ENCODE results near the gene IGSF21.

The IGSF21 gene

DNA sequence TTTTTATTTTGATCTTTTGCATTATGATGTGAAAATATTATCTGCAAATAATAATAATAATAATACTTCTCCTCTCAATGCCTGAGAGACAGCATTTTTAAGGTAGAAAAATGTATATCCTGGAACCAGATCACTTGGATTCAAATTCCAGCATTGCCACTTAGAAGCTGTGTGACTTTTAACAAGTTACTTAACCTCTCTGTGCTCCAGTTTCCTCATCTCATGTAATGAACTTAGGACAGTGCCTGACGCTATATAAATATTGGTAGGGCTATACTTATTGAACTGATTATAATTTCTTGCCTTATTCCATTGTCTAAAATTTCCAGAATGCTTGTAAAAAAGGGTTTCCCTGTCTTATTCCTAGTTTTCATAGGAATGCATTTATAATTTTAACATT, 137.2 kb downstream of the IGSF21 start:
- no peak for DNase-seq (ENCODE audit: low read depth, low spot score)
- no peak overlapping the region for H3K27ac ChIP-seq

DNA sequence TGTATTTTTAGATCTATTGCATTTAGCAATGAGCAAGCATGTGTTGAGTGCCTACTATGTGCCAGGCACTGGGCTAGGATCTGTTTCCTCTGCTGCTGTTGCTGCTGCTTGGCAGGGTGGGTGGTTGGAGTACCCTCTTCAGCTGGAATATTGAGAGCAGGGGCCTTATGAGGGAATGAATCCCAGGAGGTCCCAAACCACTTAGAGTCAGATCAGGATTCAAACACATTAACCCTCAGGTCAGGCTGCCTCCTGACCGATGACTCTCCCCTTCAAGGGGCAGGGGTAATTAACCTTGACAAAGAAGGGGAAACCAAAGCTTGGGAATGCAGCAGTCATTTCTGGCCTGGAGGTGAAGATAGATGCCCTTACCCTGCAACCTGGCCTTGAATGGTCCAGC, 138.0 kb downstream of the IGSF21 start:
- H3K27ac ChIP-seq = no peak overlapping the region
- DNase-seq (ENCODE audit: low read depth, low spot score) = no peak

DNA sequence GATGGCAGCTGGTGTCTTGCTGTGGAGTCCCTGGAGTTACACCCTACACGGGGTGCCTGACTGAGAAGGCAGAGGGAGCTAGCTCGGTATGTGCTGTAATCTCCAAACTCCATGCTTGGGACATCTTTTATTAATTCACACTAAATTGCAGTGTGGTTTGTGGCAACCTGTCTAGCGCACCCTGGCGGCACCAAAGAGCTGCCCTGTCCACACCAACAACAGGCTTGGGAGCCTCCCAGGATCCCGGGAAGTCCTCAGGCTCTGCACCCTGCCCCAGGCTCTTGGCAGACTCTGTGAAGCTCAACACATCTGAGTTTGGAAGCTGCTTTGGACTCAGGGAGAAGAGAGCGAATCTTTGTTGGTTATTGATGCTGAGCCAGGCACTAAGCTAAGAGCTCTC, 138.9 kb downstream of the IGSF21 start:
- DNase-seq (ENCODE audit: low read depth, low spot score) = no peak
- no peak overlapping the region for H3K27ac ChIP-seq

DNA sequence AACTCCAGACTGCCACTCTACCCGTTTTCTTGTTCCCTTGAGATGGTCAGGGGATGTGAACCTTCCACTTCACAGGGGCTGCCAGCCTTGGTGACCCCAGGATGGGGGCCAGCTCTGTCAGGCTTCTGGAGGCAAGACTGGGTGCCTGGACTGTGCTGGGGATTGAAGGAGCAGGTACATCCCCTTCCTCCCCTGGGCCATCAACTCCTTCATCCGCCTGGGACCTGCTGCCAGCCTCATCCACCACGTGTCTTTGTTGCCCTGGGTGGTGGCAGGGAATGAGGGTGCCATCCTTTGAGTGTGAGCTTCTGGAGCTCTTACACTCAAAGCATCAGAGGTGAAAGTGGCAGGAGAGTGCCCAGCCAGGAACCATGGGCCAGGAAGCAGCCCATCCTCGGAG, 139.6 kb downstream of the IGSF21 start:
- no peak overlapping the region for H3K27ac ChIP-seq
- DNase-seq (ENCODE audit: low read depth, low spot score) = no peak

DNA sequence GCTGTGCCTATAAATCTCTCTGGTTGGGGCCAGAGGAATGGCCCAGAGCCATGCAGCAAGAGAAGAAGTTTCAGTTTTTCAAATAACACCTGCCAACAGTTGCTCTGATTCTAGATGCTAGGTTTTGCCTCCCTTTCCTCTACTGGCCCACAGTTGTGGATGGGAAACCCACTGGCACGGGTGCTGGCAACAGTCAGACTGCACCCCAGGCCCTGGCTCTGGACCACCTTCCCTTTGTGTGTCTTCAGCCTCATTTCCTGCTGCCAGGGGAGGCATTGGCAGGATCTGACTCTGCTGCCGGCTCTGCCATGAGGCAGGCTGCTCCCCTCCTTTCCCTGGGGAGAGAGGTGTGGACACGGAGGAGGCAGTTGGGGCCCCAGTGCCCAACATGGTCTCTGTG, 142.0 kb downstream of the IGSF21 start:
- no peak overlapping the region for H3K27ac ChIP-seq
- no peak for DNase-seq (ENCODE audit: low read depth, low spot score)

DNA sequence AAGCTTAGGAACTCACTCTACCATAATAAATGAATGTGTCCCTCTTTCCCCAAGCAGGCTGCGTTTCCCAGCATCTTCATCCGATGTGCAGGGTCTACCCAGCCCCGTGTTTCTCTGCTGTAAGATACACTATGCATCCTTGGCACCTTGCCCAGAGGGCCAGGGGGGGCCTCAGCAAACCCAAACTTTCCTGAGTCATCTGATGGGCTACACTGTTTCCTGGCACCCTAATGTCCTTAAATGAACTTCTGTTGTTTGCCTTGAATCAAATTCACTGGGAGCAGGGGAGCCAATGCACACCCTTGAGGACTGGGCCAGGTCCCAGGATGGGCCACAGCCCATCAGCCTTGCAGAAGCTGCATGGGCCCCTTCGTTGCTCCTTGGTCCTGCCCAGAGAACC, 145.5 kb downstream of the IGSF21 start:
- no peak for DNase-seq (ENCODE audit: low read depth, low spot score)
- no peak overlapping the region for H3K27ac ChIP-seq

DNA sequence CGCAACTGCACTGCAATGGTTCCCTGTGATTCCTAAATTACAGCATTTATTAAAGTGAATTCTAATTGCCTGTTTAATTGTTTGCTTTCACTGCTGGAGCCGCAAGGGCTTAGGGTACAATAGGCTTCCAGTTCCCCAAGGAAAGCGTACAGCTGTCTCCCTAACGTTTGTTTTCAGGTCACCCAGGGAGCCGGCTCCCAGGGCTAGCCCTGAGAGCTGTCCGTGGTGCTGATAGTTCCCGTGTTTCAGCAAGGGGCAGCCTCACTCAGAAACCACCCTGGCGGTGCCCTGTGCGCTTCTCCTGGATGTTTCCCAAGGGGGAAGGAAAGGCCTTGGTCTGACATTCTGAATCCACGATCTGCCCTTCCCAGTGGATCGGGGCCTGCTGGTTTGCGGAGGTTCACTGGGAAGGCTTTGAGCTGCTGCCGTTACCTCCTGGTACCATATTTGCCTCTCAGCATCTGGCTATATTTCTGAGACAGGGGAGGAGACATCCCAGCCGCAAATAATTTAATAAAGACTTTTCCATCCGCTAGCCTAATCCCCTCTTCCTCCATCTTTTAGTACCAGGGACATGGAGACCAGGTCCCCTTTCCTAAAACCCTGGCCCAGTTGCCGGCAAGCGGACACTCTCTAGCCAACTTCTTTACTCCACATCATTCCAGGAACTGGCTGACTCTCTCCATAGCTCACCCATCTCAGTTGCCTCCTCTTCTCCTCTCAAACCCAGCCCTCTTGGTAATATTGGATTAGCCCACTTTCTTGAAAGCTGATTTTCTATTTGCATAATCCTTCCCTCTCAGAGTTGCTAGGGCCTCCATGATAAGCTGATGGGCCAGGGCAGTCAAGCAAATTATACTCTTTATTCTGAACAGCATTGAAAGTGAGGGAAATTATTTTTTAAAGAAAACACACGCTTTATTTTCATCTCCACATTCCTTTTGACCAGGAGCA, 149.0 kb downstream of the IGSF21 start:
- no peak for DNase-seq (ENCODE audit: low read depth, low spot score)
- H3K27ac ChIP-seq = no peak overlapping the region

DNA sequence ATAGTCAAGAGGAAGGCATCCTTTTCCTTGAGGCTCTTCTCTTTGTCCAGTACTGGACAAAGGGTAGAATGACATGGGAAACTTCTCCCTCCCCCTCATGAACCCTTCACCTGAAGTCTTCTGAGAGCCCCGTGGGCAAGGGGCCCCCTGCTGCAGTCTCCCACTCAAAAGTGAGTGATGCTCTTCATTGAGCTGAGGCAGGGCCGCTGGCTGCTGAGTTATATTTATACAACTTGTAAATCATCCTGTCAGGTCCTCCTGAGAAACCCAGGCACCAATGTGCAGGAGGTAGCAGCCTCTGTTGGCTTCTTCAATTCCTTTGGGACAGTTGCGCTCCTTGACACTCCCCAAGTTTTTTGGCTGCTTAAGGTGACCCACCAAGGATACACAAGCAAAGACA, 150.2 kb downstream of the IGSF21 start:
- DNase-seq (ENCODE audit: low read depth, low spot score) = no peak
- no peak overlapping the region for H3K27ac ChIP-seq

DNA sequence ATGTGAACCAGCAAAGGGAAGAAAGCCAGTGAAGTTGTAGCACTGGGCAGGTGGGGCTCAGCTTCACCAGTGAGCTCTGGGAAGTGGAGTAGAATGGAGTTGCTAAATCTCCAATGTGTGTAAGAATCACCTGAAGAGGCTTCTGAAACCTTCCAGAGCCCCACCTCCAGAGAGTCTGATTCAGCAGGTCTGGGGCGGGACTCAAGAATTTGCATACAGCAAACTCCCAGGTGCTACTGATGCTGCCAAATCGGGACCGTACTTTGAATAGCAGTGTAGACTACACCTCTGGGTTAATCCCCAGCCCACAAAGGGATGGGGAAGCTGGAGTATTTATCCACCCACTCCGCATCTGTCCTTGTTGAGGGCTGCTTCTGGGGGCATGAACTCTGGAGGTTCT, 154.3 kb downstream of the IGSF21 start:
- H3K27ac ChIP-seq = no peak overlapping the region
- no peak for DNase-seq (ENCODE audit: low read depth, low spot score)

DNA sequence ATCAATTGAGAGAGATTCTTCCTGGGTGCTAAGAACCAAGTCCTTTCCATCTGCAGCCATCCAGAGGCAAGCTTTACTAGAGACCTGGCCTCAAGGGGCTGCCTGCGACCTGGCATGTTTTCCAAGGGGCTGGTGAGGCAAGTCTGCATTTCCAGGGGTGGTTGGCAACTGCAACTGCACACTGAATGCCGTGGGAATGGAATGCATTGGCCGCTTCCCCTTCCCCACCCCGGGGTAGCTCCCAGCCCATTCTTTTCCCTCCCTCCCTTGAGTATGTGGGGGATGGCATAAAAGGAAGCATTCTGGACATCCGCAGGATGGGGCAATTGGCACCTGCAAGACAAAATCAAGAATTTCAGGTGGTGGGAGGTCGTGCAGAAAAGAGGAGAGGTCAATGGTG, 155.1 kb downstream of the IGSF21 start:
- no peak overlapping the region for H3K27ac ChIP-seq

DNA sequence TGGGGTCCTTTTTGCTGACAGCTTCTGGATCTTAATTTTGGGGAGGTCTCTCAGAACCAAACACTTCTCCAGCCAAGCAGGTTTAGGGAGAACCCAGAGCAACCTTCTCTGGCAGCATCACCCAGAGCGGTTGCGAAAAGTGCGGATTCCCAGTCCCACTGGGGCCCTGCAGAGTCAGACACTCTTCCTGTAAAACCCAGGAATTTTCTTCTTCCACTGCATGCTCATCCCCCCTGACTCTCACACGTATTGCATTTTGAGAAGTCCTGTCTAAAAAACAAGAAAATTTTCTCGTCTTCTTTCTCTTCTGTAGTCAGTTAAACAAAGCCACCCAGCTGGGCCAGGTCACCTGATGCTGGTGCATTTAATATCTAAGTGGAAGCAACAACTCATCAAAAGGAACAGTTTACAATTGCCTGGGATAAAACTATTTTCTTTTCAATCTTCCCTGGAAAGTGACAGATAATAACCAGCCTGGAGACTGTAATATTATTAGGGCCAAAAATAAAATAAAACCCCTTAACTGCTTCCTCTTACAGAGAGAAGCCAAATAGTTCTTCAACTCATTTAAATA, 156.0 kb downstream of the IGSF21 start:
- no peak overlapping the region for H3K27ac ChIP-seq
- DNase-seq (ENCODE audit: low read depth, low spot score) = no peak

More for the DNA sequence above, 155.1 kb downstream of the IGSF21 start:
- DNase-seq (ENCODE audit: low read depth, low spot score) = no peak

DNA sequence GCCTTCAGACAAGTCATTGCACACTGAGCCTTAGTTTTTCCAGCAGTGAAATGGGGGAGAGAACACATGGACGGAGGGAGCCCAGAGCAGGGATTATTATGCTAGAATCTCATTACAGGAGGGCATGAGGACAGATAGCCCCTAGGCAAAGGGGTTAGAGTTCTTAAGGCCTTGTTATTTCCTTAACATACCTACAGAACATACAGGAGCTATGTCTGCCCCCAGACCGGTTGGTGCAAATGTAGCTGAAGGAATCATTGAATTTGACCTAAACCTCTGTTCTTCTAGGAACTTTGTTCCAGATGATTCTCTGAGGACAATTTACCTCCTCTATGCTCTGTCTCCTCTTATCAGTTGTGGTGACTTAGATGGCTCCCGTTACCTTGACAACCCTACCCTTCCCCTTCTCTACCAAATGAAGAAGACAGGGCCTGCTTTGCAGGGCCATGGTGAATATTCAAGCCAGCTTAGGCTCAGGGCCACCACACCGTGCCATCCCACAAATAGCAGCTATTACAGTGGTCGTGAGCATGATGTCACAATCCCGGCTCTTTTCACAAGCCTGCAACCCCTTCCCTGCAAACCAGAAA, 156.9 kb downstream of the IGSF21 start:
- DNase-seq (ENCODE audit: low read depth, low spot score) = no peak
- no peak overlapping the region for H3K27ac ChIP-seq

DNA sequence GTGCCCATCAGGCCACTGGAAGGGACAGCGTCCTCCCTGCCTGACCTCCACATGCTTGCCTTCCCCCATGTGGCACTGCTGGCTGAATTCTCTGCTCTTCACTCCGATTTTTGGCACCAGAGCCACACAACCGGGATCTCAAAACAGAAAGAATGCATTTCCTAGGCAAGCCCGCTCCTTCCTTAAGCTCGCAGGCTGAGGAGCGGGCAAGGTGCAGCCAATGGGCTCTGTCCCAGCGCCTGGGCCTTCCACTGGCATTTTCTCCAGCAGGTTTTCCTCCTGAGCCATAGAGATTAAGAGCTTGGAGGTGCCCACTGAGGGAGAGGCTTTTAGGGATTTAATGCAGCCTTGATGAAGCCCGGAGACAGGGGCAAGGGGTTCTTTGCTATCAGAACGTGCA, 158.0 kb downstream of the IGSF21 start:
- DNase-seq (ENCODE audit: low read depth, low spot score) = no peak
- H3K27ac ChIP-seq = no peak overlapping the region

DNA sequence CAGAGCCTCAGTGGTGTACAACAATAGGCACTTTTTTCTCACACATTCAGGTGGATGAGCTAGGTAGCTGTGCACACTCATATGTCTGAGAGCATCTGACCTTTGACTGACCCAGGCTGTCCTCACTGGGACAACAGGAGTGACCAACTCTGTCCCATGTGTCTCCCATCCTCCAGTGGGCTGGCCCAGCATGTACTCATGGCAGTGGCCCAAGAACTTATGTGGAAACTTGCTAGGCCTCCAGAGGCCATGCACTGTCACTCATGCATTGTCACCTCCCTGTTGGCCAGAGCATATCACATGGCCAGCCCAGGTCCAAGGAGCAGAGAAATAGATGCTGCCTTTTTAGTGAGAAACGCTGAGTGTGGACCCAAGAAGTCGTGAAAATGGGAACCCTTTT, 158.8 kb downstream of the IGSF21 start:
- no peak overlapping the region for H3K27ac ChIP-seq
- no peak for DNase-seq (ENCODE audit: low read depth, low spot score)

DNA sequence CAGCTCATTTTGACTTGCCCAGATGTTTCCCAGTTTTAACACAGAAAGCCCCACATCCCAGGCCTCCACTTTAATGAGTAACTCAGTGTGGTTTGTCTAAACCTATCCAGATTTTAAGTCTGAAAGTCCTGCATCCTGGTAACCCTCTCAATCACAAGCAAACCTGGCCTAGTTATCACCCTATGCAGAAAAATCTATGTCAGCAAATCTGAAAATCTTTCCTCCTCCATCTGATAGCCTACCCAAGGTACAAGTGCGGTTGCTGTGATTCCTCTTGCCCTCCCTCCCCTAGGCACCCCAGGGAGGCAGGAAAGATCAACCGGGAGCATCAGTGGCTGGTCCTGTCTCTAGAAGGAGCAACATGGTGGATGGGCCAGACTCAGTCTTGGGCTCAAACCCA, 163.7 kb downstream of the IGSF21 start:
- DNase-seq (ENCODE audit: low read depth, low spot score) = no peak
- H3K27ac ChIP-seq = no peak overlapping the region

DNA sequence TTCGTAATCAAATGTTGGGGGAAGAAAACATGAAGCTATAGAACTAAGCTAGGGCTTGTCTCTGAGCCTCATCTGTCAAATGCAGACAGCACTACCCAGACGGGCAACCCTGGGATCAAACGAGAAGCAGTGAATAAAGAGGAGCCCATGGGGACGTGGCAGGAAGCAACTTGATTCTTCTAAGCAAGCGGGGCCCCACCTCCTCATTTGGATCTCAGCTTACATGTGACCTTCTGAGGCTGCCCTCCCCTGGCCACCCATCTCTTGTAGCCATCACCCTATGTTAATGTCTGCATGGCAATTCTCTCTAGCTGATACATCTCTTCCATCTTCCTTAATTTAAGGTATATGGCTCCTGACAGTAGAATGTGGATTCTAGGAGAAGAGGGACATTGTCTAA, 171.3 kb downstream of the IGSF21 start:
- DNase-seq (ENCODE audit: low read depth, low spot score) = no peak
- H3K27ac ChIP-seq = no peak overlapping the region

DNA sequence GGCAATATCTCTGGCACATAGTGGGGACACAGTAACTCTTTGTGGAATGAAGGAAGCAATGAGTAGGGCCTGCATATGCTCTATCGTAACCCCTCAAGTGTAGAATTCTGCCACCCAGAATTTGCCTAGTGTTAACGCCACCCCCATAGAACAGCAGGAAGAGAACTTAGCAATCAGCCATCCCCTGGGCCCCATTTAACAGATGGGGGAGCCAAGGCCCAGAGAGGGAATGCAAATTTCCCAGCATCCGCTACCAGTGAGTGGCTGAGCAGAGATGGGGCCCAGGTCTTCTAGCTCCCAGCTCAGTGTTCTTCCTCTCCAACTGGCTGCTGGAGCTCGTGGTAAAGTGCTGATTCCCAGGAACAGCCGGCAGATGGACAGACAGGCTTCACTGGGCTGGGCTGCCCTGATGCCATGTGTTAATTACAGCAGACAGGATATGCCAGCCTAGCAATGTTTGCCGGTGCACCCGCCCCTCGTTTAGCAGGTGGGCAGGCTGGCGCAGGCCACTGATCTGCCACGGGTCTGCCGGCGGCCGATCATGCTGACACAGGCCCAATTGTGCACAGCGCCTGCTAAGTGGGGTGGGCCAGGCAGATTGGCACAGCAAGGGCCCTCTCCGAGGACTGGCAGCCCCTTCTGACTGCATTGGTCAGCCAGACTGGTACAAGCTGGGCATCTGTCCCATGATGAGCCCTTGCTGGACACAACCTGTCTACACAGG, 171.9 kb downstream of the IGSF21 start:
- H3K27ac ChIP-seq = no peak overlapping the region

DNA sequence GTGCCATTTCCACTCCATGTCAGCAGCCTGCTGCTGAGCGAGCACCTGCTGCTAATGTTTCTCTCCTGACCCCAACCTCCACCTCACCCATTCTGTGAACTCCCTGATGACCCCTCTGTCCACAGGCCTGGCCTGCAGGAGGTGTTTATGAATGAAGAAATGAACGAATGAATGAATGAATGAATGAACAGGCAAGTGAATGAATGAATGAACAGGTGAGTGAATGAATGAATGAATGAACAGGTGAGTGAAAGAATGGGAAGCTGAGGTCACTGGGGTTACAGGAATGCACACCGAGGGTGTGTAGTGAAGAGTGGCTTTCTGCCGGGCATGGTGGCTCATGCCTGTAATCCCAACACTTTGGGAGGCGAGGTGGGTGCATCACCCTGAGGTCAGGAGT, 173.4 kb downstream of the IGSF21 start:
- no peak for DNase-seq (ENCODE audit: low read depth, low spot score)
- H3K27ac ChIP-seq = no peak overlapping the region

More for the DNA sequence above, 171.9 kb downstream of the IGSF21 start:
- DNase-seq (ENCODE audit: low read depth, low spot score) = no peak

DNA sequence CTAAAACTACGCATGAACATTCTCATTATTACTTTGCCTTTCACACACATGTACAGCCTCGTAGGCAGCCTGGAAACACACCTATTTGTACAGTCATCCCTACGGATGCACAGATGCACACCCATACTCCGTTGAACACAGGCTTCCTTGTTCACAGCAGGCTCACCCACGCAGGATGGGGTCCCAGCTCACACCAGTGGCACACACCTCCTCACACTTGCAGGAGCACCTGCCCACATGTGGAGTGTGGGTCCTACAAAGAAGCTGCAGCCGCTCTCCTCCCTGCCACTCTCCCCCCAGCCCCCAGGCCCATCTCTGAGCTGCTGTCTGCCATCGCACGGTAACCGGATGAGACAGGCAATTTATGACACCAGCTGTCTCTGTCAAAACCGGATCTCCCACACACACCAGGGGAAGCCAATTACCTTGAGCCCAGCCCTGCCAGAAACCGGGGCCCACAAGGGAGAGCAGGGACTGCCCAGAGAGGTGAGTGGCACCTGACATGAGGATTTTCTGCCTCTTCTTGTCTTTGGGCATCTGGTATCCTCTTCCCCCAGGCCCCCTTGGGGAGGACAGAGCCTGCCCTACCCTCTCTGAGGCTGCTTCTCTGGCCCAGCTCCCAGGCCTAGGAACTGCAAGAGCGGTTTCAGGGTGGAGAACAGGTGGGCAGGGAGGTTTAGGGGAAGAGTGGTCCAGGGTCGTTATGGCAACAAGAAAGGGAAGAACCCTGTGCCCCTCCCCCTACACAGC, 175.4 kb downstream of the IGSF21 start:
- no peak for DNase-seq (ENCODE audit: low read depth, low spot score)
- H3K27ac ChIP-seq = no peak overlapping the region

Measured in epithelial cell of prostate (primary cell).